IPS DF 6.9 (cell line): ENCODE results near the gene PABPC3.
A peak's percentile ranks its signal among the peaks of the same experiment; 100 is the strongest.

Experiments used
- DNase-seq: peaks from one replicate; pipeline ENCODE4 v3.0.0-alpha.2; 2013; ENCODE audit warnings: low read depth, low spot score
- H3K27ac ChIP-seq: one replicate; pipeline ENCODE4 v1.5.1; 2013; ENCODE audit warnings: low read length, control low read depth
- H3K27me3 ChIP-seq: 2 replicates; pipeline ENCODE4 v1.6.1; 2013; ENCODE audit warnings: mild to moderate bottlenecking, low read length; ENCODE audit not compliant: control insufficient read depth, insufficient read depth
- H3K36me3 ChIP-seq: 2 replicates; pipeline ENCODE4 v1.6.1; 2013; ENCODE audit warnings: low read length; ENCODE audit not compliant: control insufficient read depth, insufficient read depth
- H3K4me1 ChIP-seq: 2 replicates; pipeline ENCODE4 v1.6.1; 2013; ENCODE audit warnings: low read length; ENCODE audit not compliant: control insufficient read depth, insufficient read depth
- H3K4me3 ChIP-seq: 2 replicates; pipeline ENCODE4 v1.5.1; 2013; ENCODE audit warnings: mild to moderate bottlenecking, low read length
- H3K9me3 ChIP-seq: 2 replicates; pipeline ENCODE4 v1.6.1; 2013; ENCODE audit warnings: low read length, inconsistent platforms; ENCODE audit not compliant: control insufficient read depth, insufficient read depth
- WGBS: extraction: QIAGEN DNeasy Blood & Tissue Kit; methylation state at CpG from one replicate; pipeline ENCODE4 v1.1.7; 2013; ENCODE audit warnings: mixed read lengths, missing lambda C conversion rate; ENCODE audit not compliant: insufficient read length, insufficient coverage; 5-methylcytosine and 5-hydroxymethylcytosine counted together

PABPC3 gene

GRCh38 chr13:25135896-25136295 lies 40.0 kb downstream of the PABPC3 start:
- Histone ChIP-seq H3K27me3 (no peaks in the 10 kb centered on the region), H3K9me3 (no peaks in the 10 kb centered on the region), H3K4me3 (no peak overlapping the region), H3K4me1 (peaks cover 6% of the 10 kb centered on the region; the same call in 1 of the 2 replicates), H3K27ac (no peak overlapping the region), H3K36me3 (no peaks in the 10 kb centered on the region)
- WGBS: no CpG with 5 or more reads among the region's 4 CpGs
- no peak for DNase-seq

- no CpG with 5 or more reads among the region's 15 CpGs for WGBS
- peaks cover 5% of the 10 kb centered on the region; the same call in 1 of the 2 replicates for H3K4me1 ChIP-seq
- no peaks in the 10 kb centered on the region for H3K36me3 ChIP-seq
- no peak for DNase-seq
- no peaks in the 10 kb centered on the region for H3K27me3 ChIP-seq
- H3K9me3 ChIP-seq: no peaks in the 10 kb centered on the region
- peak overlapping the region; percentile 36 for H3K27ac ChIP-seq
- H3K4me3 ChIP-seq: no peak overlapping the region
Observed at GRCh38 chr13:25136880-25137787, 41.2 kb downstream of the PABPC3 start.

- H3K27ac ChIP-seq: peak overlapping the region; percentile 36
- no peaks in the 10 kb centered on the region for H3K36me3 ChIP-seq
- H3K27me3 ChIP-seq: no peaks in the 10 kb centered on the region
- no peak for DNase-seq
- H3K9me3 ChIP-seq: no peaks in the 10 kb centered on the region
- WGBS: no CpG with 5 or more reads among the region's 3 CpGs
- peaks cover 5% of the 10 kb centered on the region; the same call in 1 of the 2 replicates for H3K4me1 ChIP-seq
- no peak overlapping the region for H3K4me3 ChIP-seq
Observed at GRCh38 chr13:25137788-25138115, 41.8 kb downstream of the PABPC3 start.

- Histone ChIP-seq H3K36me3 (no peaks in the 10 kb centered on the region), H3K4me1 (peaks cover 3% of the 10 kb centered on the region; the same call in 1 of the 2 replicates), H3K9me3 (no peaks in the 10 kb centered on the region), H3K27ac (no peak overlapping the region), H3K4me3 (no peak overlapping the region), H3K27me3 (no peaks in the 10 kb centered on the region)
- DNase-seq: no peak
- WGBS: no CpG with 5 or more reads among the region's 5 CpGs
Observed at GRCh38 chr13:25141042-25141441, 45.1 kb downstream of the PABPC3 start.

- Histone ChIP-seq H3K4me3 (no peak overlapping the region), H3K27me3 (no peaks in the 10 kb centered on the region), H3K36me3 (no peaks in the 10 kb centered on the region), H3K4me1 (0 out of 2 replicates have a peak, but pooled peaks cover 2% of the 10 kb centered on the region), H3K27ac (no peak overlapping the region), H3K9me3 (no peaks in the 10 kb centered on the region)
- DNase-seq: no peak
- WGBS: no CpG with 5 or more reads among the region's 7 CpGs
Observed at GRCh38 chr13:25143706-25144105, 47.8 kb downstream of the PABPC3 start.

- H3K27ac ChIP-seq: no peak overlapping the region
- no peaks in the 10 kb centered on the region for H3K9me3 ChIP-seq
- peaks cover 2% of the 10 kb centered on the region for H3K4me1 ChIP-seq
- no CpG with 5 or more reads among the region's 4 CpGs for WGBS
- no peaks in the 10 kb centered on the region for H3K27me3 ChIP-seq
- H3K36me3 ChIP-seq: no peaks in the 10 kb centered on the region
- H3K4me3 ChIP-seq: no peak overlapping the region
- DNase-seq: no peak
Observed at GRCh38 chr13:25147638-25148401, 51.9 kb downstream of the PABPC3 start.

GRCh38 chr13:25148402-25148771 lies 52.5 kb downstream of the PABPC3 start:
- Histone ChIP-seq H3K4me3 (no peak overlapping the region), H3K27me3 (no peaks in the 10 kb centered on the region), H3K9me3 (no peaks in the 10 kb centered on the region), H3K27ac (no peak overlapping the region), H3K4me1 (peaks cover 2% of the 10 kb centered on the region), H3K36me3 (no peaks in the 10 kb centered on the region)
- no CpG with 5 or more reads among the region's 5 CpGs for WGBS
- no peak for DNase-seq
